Measurements from ENCODE around the gene THAP7.

GRCh38 chr22:20978419-20978818 lies 23.5 kb downstream of the THAP7 start:
- TF ChIP-seq CTCF (IDR thresholded peaks at IDR 0.05) (no peak), EZH2 (IDR thresholded peaks at IDR 0.05) (no peak)

All from neural progenitor cell (in vitro differentiated cells).